Duodenal mucosa (tissue), 2 donors: ENCODE data around the gene CDC45.
"Not testable (repeated sequence)": the region's sequence is repeated elsewhere in the genome, so short reads cannot be mapped to it uniquely, and the experiment has no call there.

Experiments used
- H3K27ac ChIP-seq: one replicate; pipeline ENCODE4 v1.7.0; 2013; ENCODE audit warnings: low read depth, low read length
- H3K27me3 ChIP-seq, 2 donors: one replicate each; pipeline ENCODE4 v1.7.0; 2013; ENCODE audit warnings: low read length in 2 of 2, control low read depth in 1 of 2; ENCODE audit not compliant: insufficient read depth in 2 of 2, control insufficient read depth in 1 of 2
- H3K36me3 ChIP-seq, 2 donors: one replicate each; pipeline ENCODE4 v1.7.0; 2013; ENCODE audit warnings: low read length in 2 of 2, control low read depth in 1 of 2; ENCODE audit not compliant: insufficient read depth in 2 of 2, control insufficient read depth in 1 of 2
- H3K4me1 ChIP-seq, 2 donors: one replicate each; pipeline ENCODE4 v1.7.0; 2013; ENCODE audit warnings: low read length in 2 of 2, control low read depth in 1 of 2; ENCODE audit not compliant: insufficient read depth in 2 of 2, control insufficient read depth in 1 of 2
- H3K4me3 ChIP-seq, 2 donors: one replicate each; pipeline ENCODE4 v1.7.0; 2013; ENCODE audit warnings: low read length in 2 of 2, low read depth in 1 of 2
- H3K9ac ChIP-seq, 2 donors: one replicate each; pipeline ENCODE4 v1.7.0; 2013; ENCODE audit warnings: low read length in 2 of 2, low read depth in 1 of 2
- H3K9me3 ChIP-seq, 2 donors: one replicate each; pipeline ENCODE4 v1.7.0; 2013; ENCODE audit warnings: low read length in 2 of 2, control low read depth in 1 of 2; ENCODE audit not compliant: control insufficient read depth in 1 of 2

The CDC45 gene

GRCh38 chr22:19526702-19527111 is 47.0 kb downstream of the CDC45 start:
- Histone ChIP-seq H3K9me3 (no peaks in the 10 kb centered on the region), H3K36me3 (no peaks in the 10 kb centered on the region), H3K27me3 (peaks cover 18 to 35% of the 10 kb centered on the region in 2 donors), H3K27ac (no peak overlapping the region), H3K4me3 (no peak overlapping the region), H3K4me1 (peaks cover 0 to 16% of the 10 kb centered on the region in 2 donors), H3K9ac (no peak overlapping the region)

GRCh38 chr22:19527321-19527721 is 47.6 kb downstream of the CDC45 start:
- Histone ChIP-seq H3K9ac (no peak overlapping the region), H3K27ac (no peak overlapping the region), H3K4me1 (peaks cover 0 to 16% of the 10 kb centered on the region in 2 donors), H3K36me3 (no peaks in the 10 kb centered on the region), H3K9me3 (no peaks in the 10 kb centered on the region), H3K4me3 (no peak overlapping the region), H3K27me3 (peaks cover 18 to 35% of the 10 kb centered on the region in 2 donors)

- H3K4me3 ChIP-seq: no peak overlapping the region
- peaks cover 0 to 14% of the 10 kb centered on the region in 2 donors for H3K4me1 ChIP-seq
- H3K27me3 ChIP-seq: peaks cover 17 to 30% of the 10 kb centered on the region in 2 donors
- H3K9ac ChIP-seq: no peak overlapping the region
- no peaks in the 10 kb centered on the region for H3K9me3 ChIP-seq
- no peaks in the 10 kb centered on the region for H3K36me3 ChIP-seq
- no peak overlapping the region for H3K27ac ChIP-seq
Observed at GRCh38 chr22:19527861-19528417, 48.2 kb downstream of the CDC45 start.

- Histone ChIP-seq H3K4me3 (no peak overlapping the region), H3K9ac (no peak overlapping the region), H3K9me3 (no peaks in the 10 kb centered on the region), H3K4me1 (peaks cover 0 to 3% of the 10 kb centered on the region in 2 donors), H3K27ac (no peak overlapping the region), H3K27me3 (peaks cover 8 to 12% of the 10 kb centered on the region in 2 donors), H3K36me3 (no peaks in the 10 kb centered on the region)
Observed at GRCh38 chr22:19529811-19530210, 50.1 kb downstream of the CDC45 start.

DNA sequence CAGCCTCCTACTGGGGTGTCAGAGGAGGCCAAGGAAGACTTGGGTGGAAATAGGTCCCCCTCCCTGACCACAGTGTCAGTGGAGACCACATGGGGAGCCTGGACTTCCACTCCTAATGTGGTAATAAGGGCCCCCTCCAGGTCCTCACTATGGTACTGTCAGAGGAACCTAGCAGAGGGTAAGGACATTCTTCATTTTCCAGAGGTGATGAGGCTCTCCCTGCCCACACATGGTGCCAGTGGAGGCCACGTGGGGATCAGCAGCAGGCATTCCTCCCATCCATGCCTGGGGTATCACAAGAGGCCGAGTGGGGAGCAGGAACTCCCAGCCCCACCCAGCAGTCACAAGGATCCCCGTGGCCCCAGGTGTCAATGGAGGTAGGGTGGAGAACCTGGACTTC is 51.0 kb downstream of the CDC45 start:
- Histone ChIP-seq H3K36me3 (no peaks in the 10 kb centered on the region), H3K27me3 (peaks cover 4% of the 10 kb centered on the region in 2 donors), H3K4me3 (no peak overlapping the region), H3K9ac (no peak overlapping the region), H3K4me1 (peaks cover 0 to 3% of the 10 kb centered on the region in 2 donors), H3K9me3 (no peaks in the 10 kb centered on the region), H3K27ac (no peak overlapping the region)

GRCh38 chr22:19531327-19531726 is 51.6 kb downstream of the CDC45 start:
- H3K9me3 ChIP-seq, H3K4me3 ChIP-seq, H3K27ac ChIP-seq, H3K9ac ChIP-seq, H3K36me3 ChIP-seq, H3K4me1 ChIP-seq, H3K27me3 ChIP-seq: not testable (repeated sequence)

DNA sequence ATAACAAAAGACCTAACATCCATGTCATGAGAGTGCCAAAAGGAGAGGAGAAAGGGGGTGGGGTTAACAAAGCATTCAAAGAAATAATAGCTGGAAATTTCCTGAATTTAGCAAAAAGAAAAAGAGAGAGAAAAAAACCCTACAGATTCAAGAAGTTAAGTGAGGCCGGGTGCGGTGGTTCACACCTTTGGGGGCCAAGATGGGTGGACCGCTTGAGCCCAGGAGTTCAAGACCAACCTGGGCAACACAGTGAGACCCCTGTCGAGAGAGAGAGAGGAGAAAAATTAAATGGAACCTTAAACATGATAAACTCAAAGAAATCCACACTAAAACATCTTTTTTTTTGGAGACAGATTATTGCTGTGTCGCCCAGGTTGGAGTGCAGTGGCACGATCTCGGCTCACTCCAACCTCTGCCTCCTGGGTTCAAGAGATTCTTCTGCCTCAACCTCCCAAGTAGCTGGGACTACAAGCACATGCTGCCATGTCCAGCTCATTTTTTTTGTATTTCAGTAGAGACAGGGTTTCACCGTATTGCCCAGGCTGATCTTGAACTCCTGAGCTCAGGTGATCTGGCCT is 53.4 kb downstream of the CDC45 start:
- Histone ChIP-seq H3K27ac (no peak overlapping the region), H3K27me3 (no peaks in the 10 kb centered on the region), H3K4me3 (no peak overlapping the region), H3K36me3 (no peaks in the 10 kb centered on the region), H3K9ac (no peak overlapping the region), H3K9me3 (no peaks in the 10 kb centered on the region), H3K4me1 (no peaks in the 10 kb centered on the region)

GRCh38 chr22:19533857-19534256 is 54.1 kb downstream of the CDC45 start:
- Histone ChIP-seq H3K27me3 (no peaks in the 10 kb centered on the region), H3K9ac (no peak overlapping the region), H3K9me3 (no peaks in the 10 kb centered on the region), H3K4me1 (no peaks in the 10 kb centered on the region), H3K4me3 (no peak overlapping the region), H3K27ac (no peak overlapping the region), H3K36me3 (no peaks in the 10 kb centered on the region)

DNA sequence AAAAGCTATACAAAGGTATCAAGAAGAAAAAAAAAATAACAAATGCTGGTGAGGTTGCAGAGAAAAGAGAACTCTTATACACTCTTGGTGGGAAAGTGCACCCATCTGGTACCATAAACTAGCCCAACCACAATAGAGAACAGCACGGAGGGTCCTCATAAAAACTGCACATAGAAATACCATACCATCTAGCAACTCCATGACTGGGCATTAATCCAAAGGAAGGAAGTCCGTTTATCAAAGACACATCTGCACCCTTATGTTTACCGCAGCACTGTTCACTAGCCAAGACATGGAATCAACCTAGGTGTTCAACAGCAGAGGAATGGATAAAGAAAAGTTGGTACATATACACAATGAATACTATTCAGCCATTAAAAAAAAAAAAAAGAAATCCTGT is 55.3 kb downstream of the CDC45 start:
- Histone ChIP-seq H3K9ac (no peak overlapping the region), H3K4me3 (no peak overlapping the region), H3K36me3 (no peaks in the 10 kb centered on the region), H3K27ac (no peak overlapping the region), H3K27me3 (no peaks in the 10 kb centered on the region), H3K4me1 (no peaks in the 10 kb centered on the region), H3K9me3 (no peaks in the 10 kb centered on the region)

- Histone ChIP-seq H3K9me3 (no peaks in the 10 kb centered on the region), H3K36me3 (no peaks in the 10 kb centered on the region), H3K27ac (no peak overlapping the region), H3K4me1 (no peaks in the 10 kb centered on the region), H3K9ac (no peak overlapping the region), H3K27me3 (no peaks in the 10 kb centered on the region), H3K4me3 (no peak overlapping the region)
Observed at GRCh38 chr22:19536564-19536963, 56.8 kb downstream of the CDC45 start.
